NCI-H524 (cell line): ENCODE results near the gene HFM1.

Source experiments
- DNase-seq, 2 experiments: peaks; one replicate each; lab custom pipeline; 2025; lab: John Stamatoyannopoulos, UW

Gene HFM1

GRCh38 chr1:91245435-91245834 is 159.2 kb downstream of the HFM1 start:
- no peak for DNase-seq

- no peak for DNase-seq
These were observed 159.9 kb downstream of the HFM1 start for GRCh38 chr1:91244737-91245136.

- DNase-seq: no peak
These were observed 161.5 kb downstream of the HFM1 start for GRCh38 chr1:91243171-91243570.

GRCh38 chr1:91234181-91234580 is 170.5 kb downstream of the HFM1 start:
- DNase-seq: no peak

- DNase-seq: no peak
These were observed 177.9 kb downstream of the HFM1 start for GRCh38 chr1:91226741-91227140.

- no peak for DNase-seq
These were observed 179.8 kb downstream of the HFM1 start for GRCh38 chr1:91224878-91225277.

- DNase-seq: no peak
These were observed 183.6 kb downstream of the HFM1 start for GRCh38 chr1:91221017-91221416.

GRCh38 chr1:91217911-91218310 is 186.7 kb downstream of the HFM1 start:
- no peak for DNase-seq
